IMR-90 (cell line): Measurements from ENCODE around the gene LTBP4. TPM values are rescaled to one million over a fixed set of nuclear protein-coding genes. Genes with fewer than 3 reads are reported as not detected.

Experiments
- ATAC-seq: fragments of 200-7000 bp; cut with Tn5 transposase; 2 replicates; pipeline ENCODE4 v1.9.1; 2020; ENCODE audit warnings: low read depth, mild to moderate bottlenecking, moderate library complexity
- BruUV-seq: library from RNA; stranded (reverse); fragments of 400-500 nt; replicated peaks from 2 replicates; lab custom pipeline; 2021; lab: Mats Ljungman, UMichigan
- CTCF ChIA-PET: fragments of 300-600 bp; formaldehyde crosslinking; extraction: SDS; loops from one replicate; lab custom pipeline; 2021; ENCODE audit warnings: antibody characterized with exemption; lab: Yijun Ruan, JAX
- POLR2A ChIA-PET: fragments of 300-600 bp; sonication (Branson Sonifier 250); formaldehyde crosslinking; loops from one replicate; lab custom pipeline; 2022; ENCODE audit warnings: antibody characterized with exemption; ENCODE audit not compliant: unreplicated experiment; lab: Charles Lee
- DNase-seq: peaks from one replicate; pipeline ENCODE4 v3.0.0; 2013
- H2AFZ ChIP-seq: replicated peaks from 2 replicates; pipeline ENCODE3; 2013; ENCODE audit warnings: low read length, mild to moderate bottlenecking; ENCODE audit not compliant: poor library complexity
- H2AK5ac ChIP-seq: 2 replicates; pipeline ENCODE4 v1.6.1; 2013; ENCODE audit warnings: low read depth, low read length, inconsistent platforms
- H2AK9ac ChIP-seq: replicated peaks from 2 replicates; pipeline ENCODE3; 2013; ENCODE audit warnings: mild to moderate bottlenecking, low read depth, low read length, moderate library complexity; ENCODE audit not compliant: poor library complexity
- H2BK120ac ChIP-seq: 2 replicates; pipeline ENCODE4 v1.6.1; 2013; ENCODE audit warnings: low read depth, low read length, inconsistent platforms
- H2BK15ac ChIP-seq: 3 replicates; pipeline ENCODE4 v1.6.1; 2013; ENCODE audit warnings: low read depth, low read length, inconsistent platforms
- H2BK20ac ChIP-seq: 2 replicates; pipeline ENCODE4 v1.6.1; 2013; ENCODE audit warnings: low read depth, mild to moderate bottlenecking, inconsistent platforms, low read length, moderate library complexity
- H2BK5ac ChIP-seq: 2 replicates; pipeline ENCODE4 v1.6.1; 2013; ENCODE audit warnings: mild to moderate bottlenecking, low read depth, low read length, inconsistent platforms; ENCODE audit not compliant: poor library complexity, severe bottlenecking
- H3K14ac ChIP-seq: replicated peaks from 2 replicates; pipeline ENCODE4 v1.6.1; 2013; ENCODE audit warnings: low read depth, low read length, inconsistent platforms
- H3K18ac ChIP-seq: 2 replicates; pipeline ENCODE4 v1.6.1; 2013; ENCODE audit warnings: low read depth, low read length, control low read depth
- H3K23ac ChIP-seq: 2 replicates; pipeline ENCODE4 v1.6.1; 2013; ENCODE audit warnings: low read depth, low read length, inconsistent platforms
- H3K27ac ChIP-seq: 2 replicates; pipeline ENCODE4 v1.5.1; 2013; ENCODE audit warnings: mild to moderate bottlenecking, control low read depth, low read length; ENCODE audit not compliant: insufficient read depth
- H3K27me3 ChIP-seq: 2 replicates; pipeline ENCODE4 v1.6.1; 2013; ENCODE audit warnings: low read length; ENCODE audit not compliant: control insufficient read depth, insufficient read depth
- H3K36me3 ChIP-seq: 2 replicates; pipeline ENCODE4 v1.6.1; 2013; ENCODE audit warnings: low read length, mixed read lengths; ENCODE audit not compliant: control insufficient read depth, insufficient read depth
- H3K4ac ChIP-seq: 2 replicates; pipeline ENCODE4 v1.6.1; 2013; ENCODE audit warnings: low read depth, low read length, inconsistent platforms
- H3K4me1 ChIP-seq: 2 replicates; pipeline ENCODE4 v1.6.1; 2013; ENCODE audit warnings: low read length, mixed read lengths; ENCODE audit not compliant: control insufficient read depth, insufficient read depth
- H3K4me2 ChIP-seq: 2 replicates; pipeline ENCODE4 v1.6.1; 2013; ENCODE audit warnings: low read depth, mild to moderate bottlenecking, control low read depth, low read length, moderate library complexity
- H3K4me3 ChIP-seq: 2 replicates; pipeline ENCODE4 v1.5.1; 2013; ENCODE audit warnings: low read depth, mild to moderate bottlenecking, control low read depth, low read length, moderate library complexity; ENCODE audit not compliant: insufficient read depth
- H3K56ac ChIP-seq: 2 replicates; pipeline ENCODE4 v1.6.1; 2013; ENCODE audit warnings: low read length, inconsistent platforms; ENCODE audit not compliant: insufficient read depth; ENCODE audit errors: extremely low read depth
- H3K79me1 ChIP-seq, 2 experiments: 2 replicates each; pipeline ENCODE4 v1.6.1; 2013; ENCODE audit warnings: low read length in 2 of 2, inconsistent platforms in 1 of 2, low read depth in 1 of 2
- H3K9ac ChIP-seq: 2 replicates; pipeline ENCODE4 v1.6.1; 2013; ENCODE audit warnings: low read depth, low read length, control low read depth
- H3K9me1 ChIP-seq: 2 replicates; pipeline ENCODE4 v1.6.1; 2013; ENCODE audit warnings: low read length, inconsistent platforms; ENCODE audit not compliant: insufficient read depth
- H3K9me3 ChIP-seq: 2 replicates; pipeline ENCODE4 v1.6.1; 2013; ENCODE audit warnings: low read length; ENCODE audit not compliant: control insufficient read depth, insufficient read depth
- H4K20me1 ChIP-seq: 2 replicates; pipeline ENCODE4 v1.6.1; 2013; ENCODE audit warnings: low read length, inconsistent platforms; ENCODE audit not compliant: insufficient read depth
- H4K5ac ChIP-seq: 2 replicates; pipeline ENCODE4 v1.6.1; 2013; ENCODE audit warnings: mild to moderate bottlenecking, low read depth, low read length, control low read depth
- H4K8ac ChIP-seq, 2 experiments: 2 replicates each; pipeline ENCODE4 v1.6.1; 2013; ENCODE audit warnings: low read depth in 2 of 2, low read length in 2 of 2, control low read depth in 1 of 2, inconsistent platforms in 1 of 2
- H4K91ac ChIP-seq: 2 replicates; pipeline ENCODE4 v1.6.1; 2013; ENCODE audit warnings: low read depth, low read length, inconsistent platforms; ENCODE audit not compliant: insufficient read depth
- CEBPB ChIP-seq: IDR thresholded peaks from 2 replicates; pipeline ENCODE4 v1.6.1; 2012; ENCODE audit warnings: low read depth, low read length, improper control_type of control experiment
- FOS ChIP-seq: fragments of 150-350 bp; IDR thresholded peaks from 2 replicates; pipeline ENCODE4 v1.6.1; 2016; ENCODE audit warnings: low read depth, low read length
- MAZ ChIP-seq: IDR thresholded peaks from 2 replicates; pipeline ENCODE4 v1.6.1; 2012; ENCODE audit warnings: low read depth, mild to moderate bottlenecking, low read length, improper control_type of control experiment, moderate library complexity, borderline replicate concordance
- MXI1 ChIP-seq: IDR thresholded peaks from 2 replicates; pipeline ENCODE4 v1.6.1; 2012; ENCODE audit warnings: low read depth, mild to moderate bottlenecking, low read length, moderate library complexity, borderline replicate concordance
- NFE2L2 ChIP-seq: fragments of 150-350 bp; IDR thresholded peaks from 2 replicates; pipeline ENCODE4 v1.6.1; 2016; ENCODE audit warnings: low read depth, mild to moderate bottlenecking, low read length
- RCOR1 ChIP-seq: IDR thresholded peaks from 2 replicates; pipeline ENCODE4 v1.6.1; 2012; ENCODE audit warnings: mild to moderate bottlenecking, low read length, improper control_type of control experiment; ENCODE audit not compliant: insufficient replicate concordance
- RFX5 ChIP-seq: IDR thresholded peaks from 2 replicates; pipeline ENCODE4 v1.8.0; 2012; ENCODE audit warnings: low read depth, mild to moderate bottlenecking, low read length, moderate library complexity
- SMC3 ChIP-seq: fragments of 150-350 bp; IDR thresholded peaks from 2 replicates; pipeline ENCODE4 v1.6.1; 2016; ENCODE audit warnings: low read depth, mild to moderate bottlenecking, antibody characterized with exemption, low read length, moderate library complexity
- USF2 ChIP-seq: fragments of 150-350 bp; IDR thresholded peaks from 2 replicates; pipeline ENCODE4 v1.6.1; 2017; ENCODE audit warnings: mild to moderate bottlenecking, antibody characterized with exemption, low read length, low read depth
- WGBS, 2 experiments: methylation state at CpG; one replicate each; pipeline versions ENCODE4 v1.1.5 to v1.1.7; 2013; ENCODE audit warnings: missing lambda C conversion rate in 2 of 2; ENCODE audit not compliant: insufficient read length in 1 of 2; ENCODE audit errors: extremely low coverage in 2 of 2; 5-methylcytosine and 5-hydroxymethylcytosine counted together
- dilution Hi-C: fragments of 300-500 bp; cut with HindIII; formaldehyde crosslinking; loops from one replicate; pipeline ENCODE4 v1.14.3; 2018; ENCODE audit warnings: low sequenced_read_pairs; ENCODE audit not compliant: unreplicated experiment
- in situ Hi-C: fragments of 300-500 bp; cut with MboI; formaldehyde crosslinking; loops from 3 replicates; pipeline ENCODE4 v1.14.3; 2019; ENCODE audit warnings: low sequenced_read_pairs, inconsistent platforms, mixed read lengths
- intact Hi-C: fragments of 100-400 bp; cut with micrococcal nuclease; formaldehyde crosslinking; loops from 2 replicates; pipeline ENCODE4 v1.10.0; 2022
- polyA plus RNA-seq, 3 experiments: library from polyadenylated mRNA; depleted of rRNA; stranded (reverse); fragments of >200 nt; gene quantifications; 2 replicates each; pipeline ENCODE4 v1.2.3, GENCODE V29; 2012; ENCODE audit warnings: low replicate concordance in 1 of 3
- total RNA-seq: library from RNA; depleted of rRNA; stranded (reverse); fragments of >200 nt; gene quantifications from 2 replicates; pipeline ENCODE4 v1.2.3, GENCODE V29; 2012
- TF ChIP-seq, protein P1 (sequence below): conservative IDR thresholded peaks from 2 replicates; pipeline ENCODE4 v1.5.1; 2012; ENCODE audit warnings: mild to moderate bottlenecking, low read depth, low read length, improper control_type of control experiment

The LTBP4 gene
- total and polyA plus RNA-seq, 2 of the 4 experiments (the other 2 are of a cell fraction), result 14.7 to 70.3 TPM

GRCh38 chr19:40555978-40556689 is 45.0 kb upstream of the LTBP4 start:
- in situ Hi-C loops, result no loop called here
- ChIA-PET CTCF (no interaction called here), POLR2A (no interaction called here)
- H3K9me1 ChIP-seq, result no peaks in the 10 kb centered on the region
- no peak overlapping the region for H3K4me3 ChIP-seq
- ATAC-seq, result no peak
- H4K8ac ChIP-seq, result no peak overlapping the region
- peaks cover 59% of the 10 kb centered on the region for H3K27me3 ChIP-seq
- H3K27ac ChIP-seq, result no peak overlapping the region
- no peak overlapping the region for H2AFZ ChIP-seq
- H4K91ac ChIP-seq, result no peak overlapping the region
- H4K5ac ChIP-seq, result no peak overlapping the region
- no peak overlapping the region for H3K4ac ChIP-seq
- no peak overlapping the region for H3K23ac ChIP-seq
- no peak overlapping the region for H2BK5ac ChIP-seq
- H2AK5ac ChIP-seq, result no peak overlapping the region
- WGBS, 2 experiments, result 83% methylated on average over 9 of the region's 17 CpGs; no CpG with 5 or more reads in 1 of the 2 experiments
- intact Hi-C loops, result no loop called here
- H3K14ac ChIP-seq, result no peak overlapping the region
- H3K18ac ChIP-seq, result no peak overlapping the region
- H2BK20ac ChIP-seq, result no peak overlapping the region
- no peak for DNase-seq
- H2BK15ac ChIP-seq, result no peak overlapping the region
- dilution Hi-C loops, result no loop called here
- no TSS peak for BruUV-seq
- H3K4me2 ChIP-seq, result no peak overlapping the region
- no peak overlapping the region for H2BK120ac ChIP-seq
- no peaks in the 10 kb centered on the region for H4K20me1 ChIP-seq
- no peak overlapping the region for H3K56ac ChIP-seq
- no peak overlapping the region for H3K9ac ChIP-seq
- no peaks in the 10 kb centered on the region for H3K4me1 ChIP-seq
- no peaks in the 10 kb centered on the region for H3K79me1 ChIP-seq
- H3K9me3 ChIP-seq, result no peaks in the 10 kb centered on the region; the same call in 1 of the 2 replicates
- no peak overlapping the region for H2AK9ac ChIP-seq
- TF ChIP-seq RCOR1 (no peak), FOS (no peak), MAZ (no peak), MXI1 (no peak), USF2 (no peak), SMC3 (no peak), NFE2L2 (no peak), CEBPB (no peak), RFX5 (no peak)
- TF ChIP-seq, protein P1, sequence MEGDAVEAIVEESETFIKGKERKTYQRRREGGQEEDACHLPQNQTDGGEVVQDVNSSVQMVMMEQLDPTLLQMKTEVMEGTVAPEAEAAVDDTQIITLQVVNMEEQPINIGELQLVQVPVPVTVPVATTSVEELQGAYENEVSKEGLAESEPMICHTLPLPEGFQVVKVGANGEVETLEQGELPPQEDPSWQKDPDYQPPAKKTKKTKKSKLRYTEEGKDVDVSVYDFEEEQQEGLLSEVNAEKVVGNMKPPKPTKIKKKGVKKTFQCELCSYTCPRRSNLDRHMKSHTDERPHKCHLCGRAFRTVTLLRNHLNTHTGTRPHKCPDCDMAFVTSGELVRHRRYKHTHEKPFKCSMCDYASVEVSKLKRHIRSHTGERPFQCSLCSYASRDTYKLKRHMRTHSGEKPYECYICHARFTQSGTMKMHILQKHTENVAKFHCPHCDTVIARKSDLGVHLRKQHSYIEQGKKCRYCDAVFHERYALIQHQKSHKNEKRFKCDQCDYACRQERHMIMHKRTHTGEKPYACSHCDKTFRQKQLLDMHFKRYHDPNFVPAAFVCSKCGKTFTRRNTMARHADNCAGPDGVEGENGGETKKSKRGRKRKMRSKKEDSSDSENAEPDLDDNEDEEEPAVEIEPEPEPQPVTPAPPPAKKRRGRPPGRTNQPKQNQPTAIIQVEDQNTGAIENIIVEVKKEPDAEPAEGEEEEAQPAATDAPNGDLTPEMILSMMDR, result no peak
- no peaks in the 10 kb centered on the region for H3K36me3 ChIP-seq
